ENCODE data around the gene LRRC23.

- TF ChIP-seq EZH2 (IDR thresholded peaks at IDR 0.05; ENCODE audit: borderline replicate concordance, insufficient read depth, low read depth, low read length, poor library complexity, severe bottlenecking): no peak
- no peak for TF ChIP-seq CTCF (IDR thresholded peaks at IDR 0.05)
These were observed 4.6 kb upstream of the LRRC23 start for GRCh38 chr12:6899837-6900519.

Measured in B cell (primary cell).